Neural progenitor cell (in vitro differentiated cells): ENCODE results near the gene PDE7B.

ENCODE experiments used
- EZH2 ChIP-seq: fragments of 200-600 bp; sonication (generic); IDR thresholded peaks from 2 replicates; pipeline ENCODE4 v1.6.1; 2017; ENCODE audit warnings: antibody characterized with exemption, mild to moderate bottlenecking, moderate library complexity
- TF ChIP-seq, protein P1 (sequence below): fragments of 200-600 bp; sonication (generic); IDR thresholded peaks from 2 replicates; pipeline ENCODE4 v1.5.1; 2017; ENCODE audit warnings: antibody characterized with exemption, mild to moderate bottlenecking

DNA sequence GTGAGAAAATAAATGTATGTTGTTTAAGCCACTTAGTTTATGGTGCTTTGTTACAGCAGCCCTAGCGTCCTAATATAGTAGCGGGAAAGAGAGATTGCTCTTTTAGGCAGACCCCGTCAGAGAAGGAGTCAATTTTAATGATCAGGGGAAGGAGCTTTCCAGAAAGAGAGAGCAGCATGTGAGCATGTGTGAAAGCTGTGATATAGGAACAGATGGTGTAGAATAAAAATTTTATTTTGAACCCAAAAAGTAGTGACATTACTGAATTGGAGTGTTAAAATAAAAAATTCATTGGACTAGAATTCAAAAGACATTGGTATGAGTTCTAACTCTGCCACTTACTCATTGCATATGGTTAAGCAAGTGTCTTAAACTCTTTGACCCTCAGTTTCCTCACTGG is 119.8 kb downstream of the PDE7B start:
- TF ChIP-seq, protein P1, sequence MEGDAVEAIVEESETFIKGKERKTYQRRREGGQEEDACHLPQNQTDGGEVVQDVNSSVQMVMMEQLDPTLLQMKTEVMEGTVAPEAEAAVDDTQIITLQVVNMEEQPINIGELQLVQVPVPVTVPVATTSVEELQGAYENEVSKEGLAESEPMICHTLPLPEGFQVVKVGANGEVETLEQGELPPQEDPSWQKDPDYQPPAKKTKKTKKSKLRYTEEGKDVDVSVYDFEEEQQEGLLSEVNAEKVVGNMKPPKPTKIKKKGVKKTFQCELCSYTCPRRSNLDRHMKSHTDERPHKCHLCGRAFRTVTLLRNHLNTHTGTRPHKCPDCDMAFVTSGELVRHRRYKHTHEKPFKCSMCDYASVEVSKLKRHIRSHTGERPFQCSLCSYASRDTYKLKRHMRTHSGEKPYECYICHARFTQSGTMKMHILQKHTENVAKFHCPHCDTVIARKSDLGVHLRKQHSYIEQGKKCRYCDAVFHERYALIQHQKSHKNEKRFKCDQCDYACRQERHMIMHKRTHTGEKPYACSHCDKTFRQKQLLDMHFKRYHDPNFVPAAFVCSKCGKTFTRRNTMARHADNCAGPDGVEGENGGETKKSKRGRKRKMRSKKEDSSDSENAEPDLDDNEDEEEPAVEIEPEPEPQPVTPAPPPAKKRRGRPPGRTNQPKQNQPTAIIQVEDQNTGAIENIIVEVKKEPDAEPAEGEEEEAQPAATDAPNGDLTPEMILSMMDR, result no peak
- TF ChIP-seq EZH2, result no peak
